GM23248 (cell line): Measurements from ENCODE around the gene OCEL1. TPM values are rescaled to one million over a fixed set of nuclear protein-coding genes. Genes with fewer than 3 reads are reported as not detected.

Experiments
- DNase-seq: peaks from one replicate; pipeline ENCODE4 v3.0.0-alpha.2; 2015
- H2AFZ ChIP-seq: fragments of 200-600 bp; sonication (generic); 2 replicates; pipeline ENCODE4 v1.6.1; 2016; ENCODE audit warnings: antibody characterized with exemption
- H3F3A ChIP-seq: fragments of 200-600 bp; sonication (generic); 2 replicates; pipeline ENCODE4 v1.6.1; 2016; ENCODE audit warnings: mild to moderate bottlenecking, antibody characterized with exemption, mixed run types; ENCODE audit not compliant: insufficient read depth
- H3K27ac ChIP-seq: fragments of 200-600 bp; sonication (generic); 2 replicates; pipeline ENCODE4 v1.5.1; 2016; ENCODE audit warnings: mild to moderate bottlenecking
- H3K27me3 ChIP-seq: fragments of 200-600 bp; sonication (generic); replicated peaks from 2 replicates; pipeline ENCODE4 v1.6.1; 2016; ENCODE audit warnings: mild to moderate bottlenecking; ENCODE audit not compliant: insufficient read depth
- H3K36me3 ChIP-seq: fragments of 200-600 bp; sonication (generic); 2 replicates; pipeline ENCODE4 v1.6.1; 2016; ENCODE audit warnings: low read depth, mild to moderate bottlenecking
- H3K4me1 ChIP-seq: fragments of 200-600 bp; sonication (generic); 2 replicates; pipeline ENCODE4 v1.6.1; 2016; ENCODE audit warnings: mild to moderate bottlenecking; ENCODE audit not compliant: insufficient read depth
- H3K4me2 ChIP-seq: fragments of 200-600 bp; sonication (generic); one replicate; pipeline ENCODE4 v1.6.1; 2016; ENCODE audit warnings: mild to moderate bottlenecking; ENCODE audit not compliant: unreplicated experiment
- H3K4me3 ChIP-seq: fragments of 200-600 bp; sonication (generic); 2 replicates; pipeline ENCODE4 v1.5.1; 2016; ENCODE audit warnings: mild to moderate bottlenecking
- H3K79me2 ChIP-seq: fragments of 200-600 bp; sonication (generic); 2 replicates; pipeline ENCODE4 v1.6.1; 2016; ENCODE audit warnings: mild to moderate bottlenecking; ENCODE audit not compliant: insufficient read depth
- H3K9ac ChIP-seq: fragments of 200-600 bp; sonication (generic); 2 replicates; pipeline ENCODE4 v1.6.1; 2016; ENCODE audit warnings: mild to moderate bottlenecking
- H3K9me2 ChIP-seq: fragments of 200-600 bp; sonication (generic); 2 replicates; pipeline ENCODE4 v1.6.1; 2016; ENCODE audit warnings: mixed run types, mild to moderate bottlenecking, moderate library complexity; ENCODE audit not compliant: insufficient read depth
- H3K9me3 ChIP-seq: fragments of 200-600 bp; sonication (generic); one replicate; pipeline ENCODE4 v1.6.1; 2017; ENCODE audit warnings: low read depth
- H4K20me1 ChIP-seq: fragments of 200-600 bp; sonication (generic); 2 replicates; pipeline ENCODE4 v1.6.0; 2016; ENCODE audit not compliant: insufficient read depth
- EZH2 ChIP-seq: fragments of 200-600 bp; sonication (generic); IDR thresholded peaks from 2 replicates; pipeline ENCODE4 v1.6.1; 2018; ENCODE audit warnings: antibody characterized with exemption, mild to moderate bottlenecking; ENCODE audit not compliant: insufficient read depth, poor library complexity, severe bottlenecking
- EZH2phosphoT487 ChIP-seq: fragments of 200-600 bp; sonication (generic); IDR thresholded peaks from 2 replicates; pipeline ENCODE4 v1.6.1; 2018; ENCODE audit warnings: antibody characterized with exemption, moderate library complexity, mild to moderate bottlenecking, low read depth; ENCODE audit not compliant: insufficient read depth
- WGBS, 2 experiments: methylation state at CpG; one replicate each; pipeline ENCODE4 v1.1.6; 2015 to 2017; ENCODE audit warnings: low lambda C conversion rate in 2 of 2, low coverage in 1 of 2; ENCODE audit errors: missing lambda C conversion rate in 2 of 2; 5-methylcytosine and 5-hydroxymethylcytosine counted together
- in situ Hi-C: fragments of 300-500 bp; cut with MboI; formaldehyde crosslinking; loops from 2 replicates; pipeline ENCODE4 v1.15.0; 2020
- polyA plus RNA-seq: library from polyadenylated mRNA; unstranded; fragments of >200 nt; fragmentation: Nextera tagmentation; extraction: Ambion mirVana; gene quantifications from 2 replicates; pipeline ENCODE4 v1.2.1, GENCODE V29; 2016
- total RNA-seq: library from RNA; depleted of rRNA; stranded (reverse); fragments of >200 nt; shearing (Covaris generic); gene quantifications from 2 replicates; pipeline ENCODE4 v1.2.3, GENCODE V29; 2014

Gene OCEL1
- total and polyA plus RNA-seq, 2 experiments from 2014 or later, result 1.8 to 17.1 TPM

DNA sequence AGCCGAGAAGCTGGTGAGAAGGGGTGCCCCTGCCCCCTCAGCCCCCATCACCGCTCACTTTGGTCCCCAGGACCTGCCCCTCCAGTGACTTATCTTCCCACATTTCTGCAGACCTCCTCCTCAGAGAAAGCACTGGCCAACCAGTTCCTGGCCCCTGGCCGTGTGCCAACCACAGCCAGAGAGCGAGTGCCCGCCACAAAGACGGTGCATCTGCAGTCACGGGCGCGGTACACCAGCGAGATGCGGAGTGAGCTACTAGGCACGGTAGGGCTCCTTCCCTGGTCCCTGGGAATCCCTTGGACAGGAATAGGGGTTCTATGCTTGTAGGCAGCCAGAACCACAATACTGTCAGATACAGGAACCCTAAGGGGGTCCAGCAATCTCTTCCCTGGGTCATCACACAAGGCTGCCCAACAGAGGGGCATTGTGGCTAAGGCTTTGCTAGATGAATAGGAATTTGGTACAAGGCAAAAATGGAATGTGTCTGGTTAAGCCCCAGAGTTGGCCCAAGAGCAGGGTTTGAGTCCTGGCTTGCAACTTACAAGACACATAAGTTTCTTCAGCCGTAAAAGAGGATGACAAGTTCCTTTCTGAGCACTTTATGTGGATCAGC, 9.9 kb upstream of the OCEL1 start:
- Histone ChIP-seq H3F3A (0 out of 2 replicates have a peak, but pooled peaks cover 4% of the 10 kb centered on the region), H3K36me3 (peaks cover 10% of the 10 kb centered on the region; the same call in 1 of the 2 replicates), H3K9ac (peak overlapping the region; percentile 88; the same call in 1 of the 2 replicates), H3K27me3 (no peaks in the 10 kb centered on the region), H3K4me1 (peaks cover 12% of the 10 kb centered on the region), H3K4me3 (peak overlapping the region; percentile 79), H3K27ac (no peak overlapping the region), H2AFZ (no peak overlapping the region), H3K79me2 (0 out of 2 replicates have a peak, but pooled peaks cover 5% of the 10 kb centered on the region), H4K20me1 (no peaks in the 10 kb centered on the region), H3K9me3 (no peaks in the 10 kb centered on the region), H3K4me2 (peak overlapping the region; percentile 49), H3K9me2 (no peaks in the 10 kb centered on the region)
- no peak for TF ChIP-seq EZH2phosphoT487
- no peak for TF ChIP-seq EZH2
- no peak for DNase-seq
- 47 to 54% methylated on average over 13 of the region's 13 CpGs for WGBS, 2 experiments
- in situ Hi-C loops, result no loop called here

DNA sequence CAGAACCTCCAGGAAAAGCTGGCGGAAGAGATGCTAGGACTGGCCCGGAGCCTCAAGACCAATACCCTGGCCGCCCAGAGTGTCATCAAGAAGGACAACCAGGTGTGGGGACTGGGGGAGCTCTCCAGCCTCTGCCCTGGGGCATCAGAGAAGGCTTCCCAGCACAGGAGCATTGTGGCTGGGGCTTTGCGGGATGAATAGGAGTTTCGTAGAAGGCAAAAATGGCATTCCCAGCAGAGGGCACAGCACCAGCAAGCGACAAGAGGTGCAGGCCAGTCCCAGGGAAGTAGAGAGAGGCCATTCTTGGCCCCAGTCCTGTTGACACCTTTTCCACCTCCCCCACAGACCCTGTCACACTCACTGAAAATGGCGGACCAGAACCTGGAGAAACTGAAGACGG, 6.7 kb upstream of the OCEL1 start:
- no peak overlapping the region for H3K4me2 ChIP-seq
- H2AFZ ChIP-seq, result no peak overlapping the region
- H3K9ac ChIP-seq, result no peak overlapping the region
- peaks cover 12% of the 10 kb centered on the region for H3K4me1 ChIP-seq
- in situ Hi-C loops, result no loop called here
- H3K36me3 ChIP-seq, result peaks cover 7% of the 10 kb centered on the region; the same call in 1 of the 2 replicates
- 0 out of 2 replicates have a peak, but pooled peaks cover 5% of the 10 kb centered on the region for H3K79me2 ChIP-seq
- H3K27me3 ChIP-seq, result no peaks in the 10 kb centered on the region
- DNase-seq, result no peak
- no peak overlapping the region for H3K4me3 ChIP-seq
- no peaks in the 10 kb centered on the region for H3K9me2 ChIP-seq
- 0 out of 2 replicates have a peak, but pooled peaks cover 8% of the 10 kb centered on the region for H3F3A ChIP-seq
- no peaks in the 10 kb centered on the region for H3K9me3 ChIP-seq
- H3K27ac ChIP-seq, result no peak overlapping the region
- 99% methylated on average over 8 of the region's 8 CpGs for WGBS, 2 experiments
- H4K20me1 ChIP-seq, result no peaks in the 10 kb centered on the region
- TF ChIP-seq EZH2 (no peak), EZH2phosphoT487 (no peak)

DNA sequence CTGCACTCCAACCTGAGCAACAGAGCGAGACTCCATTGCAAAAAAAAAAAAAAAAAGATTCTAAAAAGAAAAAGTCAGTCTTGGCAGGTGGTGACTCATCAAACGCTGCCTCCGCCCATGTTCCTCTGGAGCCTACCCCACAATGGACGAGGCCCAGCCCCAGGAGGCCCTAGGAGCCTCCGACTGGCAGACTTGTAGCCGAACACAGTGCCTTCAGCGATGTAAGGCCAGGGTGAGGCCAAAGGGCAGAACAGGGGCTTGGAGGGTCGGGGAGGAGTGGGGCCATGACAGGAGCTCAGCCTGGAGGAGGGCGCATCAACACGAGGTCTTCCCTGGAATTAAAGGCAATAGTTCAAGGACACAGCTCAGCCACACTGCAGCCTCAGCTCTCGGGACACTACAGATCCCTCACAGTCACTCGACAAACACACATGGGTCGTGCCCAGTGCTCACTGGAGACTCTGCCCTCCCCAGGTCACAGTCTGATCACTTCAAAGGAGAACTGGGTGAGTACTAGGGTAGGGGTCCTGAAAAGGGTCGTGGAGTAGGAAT, 5.7 kb upstream of the OCEL1 start:
- Histone ChIP-seq H3K27ac (no peak overlapping the region), H3K9me2 (no peaks in the 10 kb centered on the region), H3K4me1 (peaks cover 8% of the 10 kb centered on the region; the same call in 1 of the 2 replicates), H3K36me3 (peaks cover 7% of the 10 kb centered on the region; the same call in 1 of the 2 replicates), H3K4me3 (no peak overlapping the region), H3K9ac (0 out of 2 replicates have a peak overlapping the region, but pooled peaks have one; percentile 48), H3K27me3 (no peaks in the 10 kb centered on the region), H3K79me2 (0 out of 2 replicates have a peak, but pooled peaks cover 5% of the 10 kb centered on the region), H4K20me1 (no peaks in the 10 kb centered on the region), H3K4me2 (no peak overlapping the region), H3F3A (0 out of 2 replicates have a peak, but pooled peaks cover 5% of the 10 kb centered on the region), H2AFZ (peak overlapping the region; percentile 75), H3K9me3 (no peaks in the 10 kb centered on the region)
- 17 to 18% methylated on average over 11 to 14 of the region's 14 CpGs for WGBS, 2 experiments
- TF ChIP-seq EZH2phosphoT487 (no peak), EZH2 (no peak)
- in situ Hi-C loops, result no loop called here
- DNase-seq, result peak; percentile 92

DNA sequence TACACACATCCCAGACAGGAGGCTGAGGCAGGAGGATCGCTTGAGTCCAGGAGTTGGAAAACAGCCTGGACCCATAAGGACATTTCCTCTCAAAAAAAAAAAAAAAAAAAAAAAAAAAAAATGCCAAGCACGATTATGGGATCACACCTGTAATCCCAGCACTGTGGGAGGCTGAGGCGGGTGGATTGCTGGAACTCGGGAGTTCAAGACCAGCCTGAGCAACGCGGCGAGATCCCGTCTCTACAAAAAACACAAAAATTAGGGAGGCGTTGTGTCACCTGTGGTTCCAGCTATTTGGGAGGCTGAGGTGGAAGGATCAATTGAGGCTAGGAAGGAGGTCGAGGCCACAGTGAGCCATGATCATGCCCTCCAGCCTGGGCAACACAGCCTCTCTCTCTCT, 973 bp upstream of the OCEL1 start:
- TF ChIP-seq EZH2phosphoT487, result no peak
- no peak for TF ChIP-seq EZH2
- H3K4me2 ChIP-seq, result no peak overlapping the region
- no peak overlapping the region for H3K27ac ChIP-seq
- WGBS, 2 experiments, result 85 to 90% methylated on average over 10 of the region's 10 CpGs
- H4K20me1 ChIP-seq, result no peaks in the 10 kb centered on the region
- H3F3A ChIP-seq, result 0 out of 2 replicates have a peak, but pooled peaks cover 5% of the 10 kb centered on the region
- no peaks in the 10 kb centered on the region for H3K27me3 ChIP-seq
- H3K4me3 ChIP-seq, result no peak overlapping the region
- H3K9ac ChIP-seq, result no peak overlapping the region
- peaks cover 8% of the 10 kb centered on the region for H3K4me1 ChIP-seq
- in situ Hi-C loops, result no loop called here
- no peaks in the 10 kb centered on the region for H3K36me3 ChIP-seq
- H3K79me2 ChIP-seq, result no peaks in the 10 kb centered on the region
- peak overlapping the region; percentile 97; the same call in 1 of the 2 replicates for H2AFZ ChIP-seq
- no peak for DNase-seq
- no peaks in the 10 kb centered on the region for H3K9me3 ChIP-seq
- H3K9me2 ChIP-seq, result no peaks in the 10 kb centered on the region
